LNCAP (cell line): ENCODE measurements around the gene UQCRC1.
A peak's percentile ranks its signal among the peaks of the same experiment; 100 is the strongest.

Source experiments
- TF ChIP-seq, protein P1 (sequence below): fragments of 450-650 bp; IDR thresholded peaks from 2 replicates; pipeline ENCODE4 v1.5.1; 2017; ENCODE audit warnings: mild to moderate bottlenecking

UQCRC1 gene

DNA sequence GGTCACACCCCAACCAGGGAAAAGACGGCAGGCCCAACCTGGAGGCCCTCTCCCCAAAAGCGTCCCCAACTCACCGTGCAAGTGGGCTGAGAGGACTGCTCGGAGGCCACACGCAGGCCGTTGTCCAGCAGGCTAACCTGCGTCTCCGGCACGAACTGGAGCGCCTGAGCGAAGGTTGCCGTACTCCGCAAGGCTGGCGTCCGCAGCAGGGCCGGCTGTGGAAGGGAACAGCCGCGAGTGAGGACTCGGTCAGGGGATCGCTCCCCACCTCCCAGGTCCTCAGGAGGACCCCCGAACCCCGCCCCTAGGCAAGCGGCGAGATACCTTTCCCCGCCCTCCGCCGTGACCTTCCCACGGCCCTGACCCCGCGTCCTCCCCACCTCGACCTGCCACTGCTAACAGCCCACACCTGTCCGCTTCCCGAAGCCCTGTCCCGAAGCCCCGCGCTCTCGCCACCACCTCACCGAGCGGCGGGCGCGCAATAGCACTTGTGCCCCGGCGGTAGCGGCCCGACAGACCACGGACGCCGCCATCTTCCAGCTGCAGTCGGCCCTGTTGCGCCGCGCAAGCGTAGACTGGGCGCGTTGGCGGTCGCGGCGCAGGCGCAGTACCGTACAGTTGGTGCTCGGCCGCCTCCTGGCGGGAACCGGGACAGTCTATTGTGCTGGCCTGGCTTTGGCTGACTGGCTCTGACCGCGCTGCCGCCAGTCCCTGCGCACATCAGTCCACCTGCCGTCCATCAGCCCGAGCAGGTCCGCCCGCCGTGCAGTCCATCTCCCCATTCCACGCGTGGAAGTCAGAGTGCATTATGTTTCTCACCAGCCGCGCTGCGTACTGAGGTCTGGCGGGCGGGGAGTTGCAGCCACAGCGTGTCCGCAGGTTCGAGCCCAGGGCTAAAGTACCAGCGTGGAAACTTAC lies at the start of gene UQCRC1:
Gene UQCRC1 (minus strand): TSS at position 559 of the 918 bp plus-strand sequence. CDS start 26 bp downstream, at position 533.
- TF ChIP-seq, protein P1, sequence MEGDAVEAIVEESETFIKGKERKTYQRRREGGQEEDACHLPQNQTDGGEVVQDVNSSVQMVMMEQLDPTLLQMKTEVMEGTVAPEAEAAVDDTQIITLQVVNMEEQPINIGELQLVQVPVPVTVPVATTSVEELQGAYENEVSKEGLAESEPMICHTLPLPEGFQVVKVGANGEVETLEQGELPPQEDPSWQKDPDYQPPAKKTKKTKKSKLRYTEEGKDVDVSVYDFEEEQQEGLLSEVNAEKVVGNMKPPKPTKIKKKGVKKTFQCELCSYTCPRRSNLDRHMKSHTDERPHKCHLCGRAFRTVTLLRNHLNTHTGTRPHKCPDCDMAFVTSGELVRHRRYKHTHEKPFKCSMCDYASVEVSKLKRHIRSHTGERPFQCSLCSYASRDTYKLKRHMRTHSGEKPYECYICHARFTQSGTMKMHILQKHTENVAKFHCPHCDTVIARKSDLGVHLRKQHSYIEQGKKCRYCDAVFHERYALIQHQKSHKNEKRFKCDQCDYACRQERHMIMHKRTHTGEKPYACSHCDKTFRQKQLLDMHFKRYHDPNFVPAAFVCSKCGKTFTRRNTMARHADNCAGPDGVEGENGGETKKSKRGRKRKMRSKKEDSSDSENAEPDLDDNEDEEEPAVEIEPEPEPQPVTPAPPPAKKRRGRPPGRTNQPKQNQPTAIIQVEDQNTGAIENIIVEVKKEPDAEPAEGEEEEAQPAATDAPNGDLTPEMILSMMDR: peak; percentile 67

GRCh38 chr3:48656841-48657281 lies 47.4 kb upstream of the UQCRC1 start:
- TF ChIP-seq, protein P1: no peak

- TF ChIP-seq, protein P1: 0 out of 2 replicates have a peak, but pooled peaks have one; percentile 16
These were observed 46.8 kb upstream of the UQCRC1 start for GRCh38 chr3:48656061-48656840.

DNA sequence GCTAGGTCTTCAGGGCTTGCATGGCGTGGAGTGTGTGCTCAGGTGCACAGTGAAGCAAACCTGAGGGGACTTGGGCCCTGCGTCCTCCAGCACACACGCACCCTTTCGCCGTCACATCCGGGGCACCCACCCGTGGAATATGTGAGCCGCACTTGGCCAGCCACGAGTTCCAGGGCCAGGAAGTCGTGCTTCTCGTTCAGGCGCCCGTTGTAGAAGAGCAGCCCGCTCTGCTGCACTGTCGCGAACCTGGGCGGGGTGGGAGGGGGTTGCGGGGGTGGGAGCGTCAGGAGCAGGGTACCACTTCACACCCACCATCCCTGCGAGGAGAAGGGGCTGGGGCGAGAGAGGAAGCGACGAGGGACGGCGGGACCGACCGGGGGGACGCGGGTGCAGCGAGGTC lies 46.2 kb upstream of the UQCRC1 start:
- TF ChIP-seq, protein P1: no peak

DNA sequence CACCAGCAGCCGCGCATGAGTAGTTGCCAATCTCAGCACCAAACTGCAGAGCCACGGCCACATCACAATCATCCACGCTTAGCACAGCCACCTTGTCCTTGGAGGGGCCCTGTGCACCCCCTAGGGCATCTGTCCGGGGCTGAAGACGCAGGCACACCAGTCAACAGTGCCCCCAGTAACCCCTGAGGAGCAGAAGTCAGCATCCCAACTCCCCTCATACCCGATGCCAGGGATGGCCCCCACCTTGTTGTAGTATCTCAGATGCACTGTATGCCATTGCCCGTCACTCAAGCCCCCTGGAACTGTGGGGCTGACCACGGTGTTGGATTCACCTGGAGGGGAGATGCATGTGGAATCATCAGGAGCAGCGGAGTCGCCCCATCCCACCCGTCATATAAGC lies 45.6 kb upstream of the UQCRC1 start:
- TF ChIP-seq, protein P1: no peak

DNA sequence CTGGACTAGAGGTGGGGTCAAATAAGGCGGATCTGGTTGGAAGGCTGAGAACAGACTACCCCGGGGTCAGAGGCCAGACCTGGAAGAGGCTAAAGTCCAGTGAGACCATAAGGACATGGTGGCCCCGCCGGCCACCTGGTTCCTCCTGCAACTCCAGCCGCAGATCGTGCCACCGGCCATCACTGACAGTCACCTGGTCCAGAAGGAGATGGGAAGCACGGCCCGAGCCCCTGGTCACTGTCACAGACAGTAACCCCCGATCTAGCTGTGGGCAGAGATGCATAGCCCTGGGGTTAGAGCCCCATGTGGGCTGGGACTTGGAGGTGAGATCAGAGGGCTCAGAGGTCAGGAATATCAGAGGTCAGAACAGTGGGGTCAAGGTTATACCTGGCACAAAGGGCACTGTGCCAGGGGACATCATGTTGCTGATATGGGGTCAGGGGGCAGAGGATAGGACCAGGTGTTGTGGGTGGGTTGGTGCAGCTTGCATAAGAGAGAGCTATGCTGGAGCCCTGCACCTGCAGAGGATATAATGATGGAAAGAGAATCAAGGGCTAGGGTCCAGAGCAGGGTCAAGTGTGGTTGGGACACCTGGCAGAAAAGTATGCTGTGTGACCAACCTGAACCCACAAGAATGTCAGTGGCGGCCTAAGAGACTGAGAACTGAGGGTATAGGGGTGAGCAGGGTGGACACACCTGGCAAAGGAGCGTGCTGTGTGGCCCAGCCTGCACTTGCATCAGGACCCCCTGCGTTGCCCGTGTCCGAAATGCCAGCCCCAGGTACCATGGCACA lies 43.7 kb upstream of the UQCRC1 start:
- TF ChIP-seq, protein P1: no peak

GRCh38 chr3:48651771-48652170 lies 42.3 kb upstream of the UQCRC1 start:
- TF ChIP-seq, protein P1: no peak
